Measurements from ENCODE around the gene CES3.
A peak's percentile ranks its signal among the peaks of the same experiment; 100 is the strongest.
"Not testable (repeated sequence)": the region's sequence is repeated elsewhere in the genome, so short reads cannot be mapped to it uniquely, and the experiment has no call there.

The CES3 gene

GRCh38 chr16:66970775-66971720, 10.0 kb downstream of the CES3 start:
- DNase-seq (ENCODE audit: low read depth in 2 of 2), result no peak

- no peak for DNase-seq (ENCODE audit: low read depth in 2 of 2)
Measured at GRCh38 chr16:66972983-66973382, 11.9 kb downstream of the CES3 start.

GRCh38 chr16:66973716-66974115, 12.7 kb downstream of the CES3 start:
- DNase-seq (ENCODE audit: low read depth in 2 of 2), result no peak

GRCh38 chr16:66974156-66974931, 13.3 kb downstream of the CES3 start:
- DNase-seq (ENCODE audit: low read depth in 2 of 2), result not testable (repeated sequence)

- DNase-seq (ENCODE audit: low read depth in 2 of 2), result peak; percentile 27 to 30
Measured at GRCh38 chr16:66974932-66975246, 13.8 kb downstream of the CES3 start.

GRCh38 chr16:66975302-66975893, 14.3 kb downstream of the CES3 start:
- no peak for DNase-seq (ENCODE audit: low read depth in 2 of 2)

- DNase-seq (ENCODE audit: low read depth in 2 of 2), result no peak
Measured at GRCh38 chr16:66976746-66977145, 15.7 kb downstream of the CES3 start.

- peak; percentile 76 to 79 for DNase-seq (ENCODE audit: low read depth in 2 of 2)
Measured at GRCh38 chr16:66977341-66978113, 16.5 kb downstream of the CES3 start.

GRCh38 chr16:66979011-66979717, 18.1 kb downstream of the CES3 start:
- no peak for DNase-seq (ENCODE audit: low read depth in 2 of 2)

- DNase-seq (ENCODE audit: low read depth in 2 of 2), result no peak
Measured at GRCh38 chr16:66983033-66983432, 22.0 kb downstream of the CES3 start.

GRCh38 chr16:66984892-66985311, 23.8 kb downstream of the CES3 start:
- peak; percentile 55 to 68 for DNase-seq (ENCODE audit: low read depth in 2 of 2)

GRCh38 chr16:66986559-66986958, 25.5 kb downstream of the CES3 start:
- no peak for DNase-seq (ENCODE audit: low read depth in 2 of 2)

GRCh38 chr16:66988197-66988788, 27.2 kb downstream of the CES3 start, which contains the start of gene CES4A:
TSS of gene CES4A (plus strand) at chr16:66988589. CDS start at chr16:66988773, 184 bp downstream.
- no peak for DNase-seq (ENCODE audit: low read depth in 2 of 2)

GRCh38 chr16:66991545-66992077, 30.5 kb downstream of the CES3 start:
- no peak for DNase-seq (ENCODE audit: low read depth in 2 of 2)

- not testable (repeated sequence) for DNase-seq (ENCODE audit: low read depth in 2 of 2)
Measured at GRCh38 chr16:66993558-66993957, 32.5 kb downstream of the CES3 start.

- no peak for DNase-seq (ENCODE audit: low read depth in 2 of 2)
Measured at GRCh38 chr16:66996324-66996982, 35.4 kb downstream of the CES3 start.

GRCh38 chr16:66996983-66997358, 35.9 kb downstream of the CES3 start:
- DNase-seq (ENCODE audit: low read depth in 2 of 2), result no peak

GRCh38 chr16:67000384-67001351, 39.6 kb downstream of the CES3 start:
- peak in 1 of 2 donors; percentile 36 for DNase-seq (ENCODE audit: low read depth in 2 of 2)

Data from stimulated activated CD8-positive, alpha-beta memory T cell treated with anti-CD3 and anti-CD28 coated beads, Interleukin-7, amount 100 ng/mL, for 4 hours (primary cell).